HepG2 (cell line): Measurements from ENCODE around the gene DPP8. TPM values are rescaled to one million over a fixed set of nuclear protein-coding genes. Genes with fewer than 3 reads are reported as not detected.

Experiments
- ATF2 ChIP-seq: sonication (generic); formaldehyde crosslinking; IDR thresholded peaks from 2 replicates; pipeline ENCODE4 v1.4.0; 2020; ENCODE audit warnings: missing genetic modification reagents
- DR1 ChIP-seq: sonication (generic); formaldehyde crosslinking; IDR thresholded peaks from 2 replicates; pipeline ENCODE4 v1.8.0; 2021; ENCODE audit warnings: mild to moderate bottlenecking, missing genetic modification reagents, inconsistent platforms
- EP300 ChIP-seq, 3 experiments: sonication (generic) in 1 of 3; formaldehyde crosslinking in 1 of 3; IDR thresholded peaks; 2 replicates each; pipeline versions ENCODE4 v1.5.1 to v1.6.1; 2011 to 2020; ENCODE audit warnings: low read depth in 2 of 3, low read length in 2 of 3, borderline replicate concordance in 1 of 3, improper control_type of control experiment in 1 of 3, mild to moderate bottlenecking in 1 of 3, missing genetic modification reagents in 1 of 3, moderate library complexity in 1 of 3
- FOXA1 ChIP-seq, 2 experiments: fragments of 450-650 bp in 1 of 2; sonication (generic) in 1 of 2; formaldehyde crosslinking in 1 of 2; IDR thresholded peaks; 2 replicates each; pipeline versions ENCODE4 v1.4.0 to v1.6.1; 2016 to 2020; ENCODE audit warnings: missing genetic modification reagents in 1 of 2
- FOXP1 ChIP-seq, 2 experiments: fragments of 450-650 bp in 1 of 2; IDR thresholded peaks; 2 replicates each; pipeline ENCODE4 v1.6.1; 2017 to 2018; ENCODE audit warnings: antibody characterized with exemption in 1 of 2
- HOXA9 ChIP-seq: sonication (generic); formaldehyde crosslinking; IDR thresholded peaks from 2 replicates; pipeline ENCODE4 v1.8.1; 2022; ENCODE audit warnings: missing genetic modification reagents, mild to moderate bottlenecking, moderate library complexity, borderline replicate concordance
- JUN ChIP-seq: sonication (generic); formaldehyde crosslinking; IDR thresholded peaks from 2 replicates; pipeline ENCODE4 v1.4.0; 2020; ENCODE audit warnings: mild to moderate bottlenecking, missing genetic modification reagents
- MZF1 ChIP-seq: sonication (generic); formaldehyde crosslinking; IDR thresholded peaks from 2 replicates; pipeline ENCODE4 v1.8.1; 2023; ENCODE audit warnings: mild to moderate bottlenecking, missing genetic modification reagents, borderline replicate concordance
- SAP130 ChIP-seq: IDR thresholded peaks from 2 replicates; pipeline ENCODE4 v1.6.1; 2016; ENCODE audit warnings: low read depth
- SNAI1 ChIP-seq: sonication (generic); formaldehyde crosslinking; IDR thresholded peaks from 2 replicates; pipeline ENCODE4 v1.5.0; 2020; ENCODE audit warnings: mild to moderate bottlenecking, missing genetic modification reagents, borderline replicate concordance
- SP5 ChIP-seq: IDR thresholded peaks from 2 replicates; pipeline ENCODE4 v1.6.1; 2016; ENCODE audit warnings: low read depth, borderline replicate concordance
- TFAP4 ChIP-seq: sonication (generic); IDR thresholded peaks from 2 replicates; pipeline ENCODE4 v1.6.1; 2016; ENCODE audit warnings: low read depth, borderline replicate concordance
- ZBTB49 ChIP-seq: sonication (generic); formaldehyde crosslinking; IDR thresholded peaks from 2 replicates; pipeline ENCODE4 v1.4.0; 2020; ENCODE audit warnings: missing genetic modification reagents, borderline replicate concordance
- ZNF337 ChIP-seq: sonication (generic); formaldehyde crosslinking; IDR thresholded peaks from 2 replicates; pipeline ENCODE4 v1.5.1; 2020; ENCODE audit warnings: missing genetic modification reagents, low read depth, mild to moderate bottlenecking, borderline replicate concordance
- ZNF451 ChIP-seq: sonication (generic); formaldehyde crosslinking; IDR thresholded peaks from 2 replicates; pipeline ENCODE4 v1.5.0; 2020; ENCODE audit warnings: mild to moderate bottlenecking, missing genetic modification reagents
- ZNF558 ChIP-seq: sonication (generic); formaldehyde crosslinking; IDR thresholded peaks from 2 replicates; pipeline ENCODE4 v1.9.0; 2022; ENCODE audit warnings: mild to moderate bottlenecking, missing genetic modification reagents, borderline replicate concordance
- ZNF563 ChIP-seq: sonication (generic); formaldehyde crosslinking; IDR thresholded peaks from 2 replicates; pipeline ENCODE4 v1.8.0; 2022; ENCODE audit warnings: mild to moderate bottlenecking, moderate library complexity, missing genetic modification reagents
- ZNF792 ChIP-seq: IDR thresholded peaks from 2 replicates; pipeline ENCODE4 v1.6.1; 2016
- ZNF891 ChIP-seq: sonication (generic); formaldehyde crosslinking; IDR thresholded peaks from 2 replicates; pipeline ENCODE4 v1.5.0; 2020; ENCODE audit warnings: mild to moderate bottlenecking, missing genetic modification reagents
- polyA plus RNA-seq, 8 experiments: library from polyadenylated mRNA; depleted of rRNA in 3 of 8; stranded (reverse) in 7 of 8; unstranded in 1 of 8; fragments of >200 nt; fragmentation: Illumina TruSeq in 4 of 8; extraction: Trizol in 4 of 8; gene quantifications; 2 replicates each; pipeline versions ENCODE4 v1.2.1 to v1.2.3, GENCODE V29; 2011 to 2016; ENCODE audit warnings: low read depth in 4 of 8, missing spikeins in 1 of 8, mixed read lengths in 1 of 8; ENCODE audit not compliant: insufficient read depth in 1 of 8
- total RNA-seq, 5 experiments: library from RNA; depleted of rRNA; stranded (reverse); fragments of >200 nt; fragmentation: Illumina TruSeq; extraction: Trizol; gene quantifications; 2 replicates each; pipeline ENCODE4 v1.2.3, GENCODE V29; 2016; ENCODE audit warnings: low read depth in 1 of 5
- TF ChIP-seq, protein P1 (sequence below): sonication (generic); formaldehyde crosslinking; IDR thresholded peaks from 2 replicates; pipeline ENCODE4 v1.8.1; 2023; ENCODE audit warnings: mild to moderate bottlenecking, missing genetic modification reagents
- TF ChIP-seq, protein P2 (sequence below): IDR thresholded peaks from 2 replicates; pipeline ENCODE4 v1.6.1; 2012; ENCODE audit warnings: low read depth, low read length, improper control_type of control experiment
- TF ChIP-seq, protein P3 (sequence below), 2 experiments: fragments of 450-650 bp in 1 of 2; sonication (generic) in 1 of 2; formaldehyde crosslinking; IDR thresholded peaks; 2 replicates each; pipeline versions ENCODE4 v1.5.0 to v1.8.0; 2020 to 2022; ENCODE audit warnings: mild to moderate bottlenecking in 1 of 2, missing genetic modification reagents in 1 of 2

DPP8 gene
- total and polyA plus RNA-seq, 2 of the 13 experiments (the other 11 are each of a cell fraction or from before 2014, with no cell fraction given), result 18.0 to 26.3 TPM

DNA sequence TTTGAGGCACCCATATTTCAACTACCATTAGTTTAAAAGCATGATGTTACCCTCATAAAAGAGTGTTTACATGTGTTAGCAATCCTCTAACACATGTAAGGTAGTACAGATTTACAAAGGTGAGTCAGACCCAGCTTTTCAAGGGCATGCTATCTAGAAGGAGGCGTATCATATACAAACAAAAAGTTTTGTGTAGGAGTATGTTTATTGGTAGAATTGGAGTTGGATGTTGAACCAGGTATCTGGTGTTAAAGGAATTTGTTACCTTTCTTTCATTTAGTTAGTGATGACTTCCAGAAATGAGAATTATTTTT lies 15.2 kb upstream of the DPP8 start (continued):
- no peak for TF ChIP-seq ZNF337
- TF ChIP-seq ZNF792 (CRISPR knock-in tag), result no peak
- TF ChIP-seq, protein P1, sequence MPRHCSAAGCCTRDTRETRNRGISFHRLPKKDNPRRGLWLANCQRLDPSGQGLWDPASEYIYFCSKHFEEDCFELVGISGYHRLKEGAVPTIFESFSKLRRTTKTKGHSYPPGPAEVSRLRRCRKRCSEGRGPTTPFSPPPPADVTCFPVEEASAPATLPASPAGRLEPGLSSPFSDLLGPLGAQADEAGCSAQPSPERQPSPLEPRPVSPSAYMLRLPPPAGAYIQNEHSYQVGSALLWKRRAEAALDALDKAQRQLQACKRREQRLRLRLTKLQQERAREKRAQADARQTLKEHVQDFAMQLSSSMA (CRISPR knock-in tag), result no peak
- TF ChIP-seq TFAP4, result peak; percentile 39; the same call in 1 of the 2 replicates
- no peak for TF ChIP-seq ZNF563 (CRISPR knock-in tag)
- TF ChIP-seq SP5, result peak; percentile 46; the same call in 1 of the 2 replicates
- TF ChIP-seq FOXA1 (IDR thresholded peaks at IDR 0.05), result no peak
- peak; percentile 67 for TF ChIP-seq FOXA1 (CRISPR knock-in tag; IDR thresholded peaks at IDR 0.05)
- TF ChIP-seq SAP130, result peak; percentile 59; the same call in 1 of the 2 replicates
- TF ChIP-seq, protein P2, sequence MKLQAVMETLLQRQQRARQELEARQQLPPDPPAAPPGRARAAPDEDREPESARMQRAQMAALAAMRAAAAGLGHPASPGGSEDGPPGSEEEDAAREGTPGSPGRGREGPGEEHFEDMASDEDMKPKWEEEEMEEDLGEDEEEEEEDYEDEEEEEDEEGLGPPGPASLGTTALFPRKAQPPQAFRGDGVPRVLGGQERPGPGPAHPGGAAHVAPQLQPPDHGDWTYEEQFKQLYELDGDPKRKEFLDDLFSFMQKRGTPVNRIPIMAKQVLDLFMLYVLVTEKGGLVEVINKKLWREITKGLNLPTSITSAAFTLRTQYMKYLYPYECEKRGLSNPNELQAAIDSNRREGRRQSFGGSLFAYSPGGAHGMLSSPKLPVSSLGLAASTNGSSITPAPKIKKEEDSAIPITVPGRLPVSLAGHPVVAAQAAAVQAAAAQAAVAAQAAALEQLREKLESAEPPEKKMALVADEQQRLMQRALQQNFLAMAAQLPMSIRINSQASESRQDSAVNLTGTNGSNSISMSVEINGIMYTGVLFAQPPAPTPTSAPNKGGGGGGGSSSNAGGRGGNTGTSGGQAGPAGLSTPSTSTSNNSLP, result peak; percentile 53; the same call in 1 of the 2 replicates
- no peak for TF ChIP-seq FOXP1 (IDR thresholded peaks at IDR 0.05)
- TF ChIP-seq FOXP1 (CRISPR knock-in tag; IDR thresholded peaks at IDR 0.05), result peak; percentile 84
- TF ChIP-seq ZBTB49 (CRISPR knock-in tag), result no peak
- no peak for TF ChIP-seq ZNF891 (CRISPR knock-in tag)
- TF ChIP-seq EP300 (IDR thresholded peaks at IDR 0.05; ENCODE audit: low read depth in 2 of 2, low read length in 2 of 2), result 0 out of 4 replicates have a peak, but pooled peaks of 1 of the 2 experiments have one; percentile 34
- no peak for TF ChIP-seq EP300 (CRISPR knock-in tag; IDR thresholded peaks at IDR 0.05; ENCODE audit: borderline replicate concordance)
- TF ChIP-seq HOXA9, result no peak
- no peak for TF ChIP-seq ATF2
- TF ChIP-seq ZNF451, result no peak
- no peak for TF ChIP-seq ZNF558 (CRISPR knock-in tag)
- TF ChIP-seq MZF1 (CRISPR knock-in tag), result no peak
- TF ChIP-seq SNAI1, result 0 out of 2 replicates have a peak, but pooled peaks have one; percentile 52
- TF ChIP-seq DR1 (CRISPR knock-in tag), result no peak
- TF ChIP-seq JUN (CRISPR knock-in tag), result 0 out of 2 replicates have a peak, but pooled peaks have one; percentile 24
- TF ChIP-seq, protein P3, sequence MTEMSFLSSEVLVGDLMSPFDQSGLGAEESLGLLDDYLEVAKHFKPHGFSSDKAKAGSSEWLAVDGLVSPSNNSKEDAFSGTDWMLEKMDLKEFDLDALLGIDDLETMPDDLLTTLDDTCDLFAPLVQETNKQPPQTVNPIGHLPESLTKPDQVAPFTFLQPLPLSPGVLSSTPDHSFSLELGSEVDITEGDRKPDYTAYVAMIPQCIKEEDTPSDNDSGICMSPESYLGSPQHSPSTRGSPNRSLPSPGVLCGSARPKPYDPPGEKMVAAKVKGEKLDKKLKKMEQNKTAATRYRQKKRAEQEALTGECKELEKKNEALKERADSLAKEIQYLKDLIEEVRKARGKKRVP (CRISPR knock-in tag; IDR thresholded peaks at IDR 0.05), result no peak
